Stimulated activated CD4-positive, alpha-beta T cell treated with anti-CD3 and anti-CD28 coated beads, Interleukin-4, amount 100 ng/mL, for 4 hours (primary cell): ENCODE data around the gene ZNF559.

Experiments used
- DNase-seq, 2 experiments: peaks; one replicate each; pipeline ENCODE4 v3.0.0-alpha.2; 2020

The ZNF559 gene

GRCh38 chr19:9354651-9355050 is 30.7 kb downstream of the ZNF559 start:
- no peak for DNase-seq

GRCh38 chr19:9362905-9363304 is 38.9 kb downstream of the ZNF559 start, which contains the start of gene ZNF177:
Gene ZNF177 (plus strand): TSS chr19:9363013. CDS start chr19:9378312, 15,299 bp downstream.
- no peak for DNase-seq

GRCh38 chr19:9370738-9371619 is 47.0 kb downstream of the ZNF559 start:
- no peak for DNase-seq

GRCh38 chr19:9381361-9381785 is 57.4 kb downstream of the ZNF559 start:
- DNase-seq, result no peak
